SK-N-SH treated with all-trans-retinoic acid at 6 μM for 48 hours (cell line): ENCODE measurements around the gene RAC2.

ENCODE experiments used
- ATAC-seq: fragments of 200-7000 bp; cut with Tn5 transposase; 3 replicates; pipeline ENCODE4 v1.9.1; 2020; ENCODE audit warnings: mild to moderate bottlenecking, moderate library complexity
- ARNTL ChIP-seq: fragments of 450-650 bp; formaldehyde crosslinking; IDR thresholded peaks from 2 replicates; pipeline ENCODE4 v1.5.0; 2020; ENCODE audit warnings: low read depth, mild to moderate bottlenecking, moderate library complexity, borderline replicate concordance
- CREB5 ChIP-seq: fragments of 250-450 bp; sonication (Bioruptor Pico); IDR thresholded peaks from 2 replicates; pipeline ENCODE4 v1.5.1; 2020; ENCODE audit warnings: low read depth, mild to moderate bottlenecking, moderate library complexity
- CSDC2 ChIP-seq: fragments of 250-450 bp; sonication (Bioruptor Pico); IDR thresholded peaks from 2 replicates; pipeline ENCODE4 v1.5.0; 2020; ENCODE audit warnings: mild to moderate bottlenecking, moderate library complexity
- CSRNP3 ChIP-seq: fragments of 250-450 bp; sonication (Bioruptor Pico); IDR thresholded peaks from 2 replicates; pipeline ENCODE4 v1.5.1; 2021; ENCODE audit warnings: mild to moderate bottlenecking, moderate library complexity
- ESRRG ChIP-seq: fragments of 250-450 bp; sonication (Bioruptor Pico); IDR thresholded peaks from 2 replicates; pipeline ENCODE4 v1.6.1; 2021; ENCODE audit warnings: mild to moderate bottlenecking
- GLIS3 ChIP-seq: fragments of 250-450 bp; sonication (Bioruptor Pico); IDR thresholded peaks from 2 replicates; pipeline ENCODE4 v1.5.0; 2020; ENCODE audit warnings: mild to moderate bottlenecking, moderate library complexity
- ISL1 ChIP-seq: fragments of 250-450 bp; sonication (Bioruptor Pico); IDR thresholded peaks from 2 replicates; pipeline ENCODE4 v2.1.2; 2022; ENCODE audit warnings: mild to moderate bottlenecking, moderate library complexity
- OSR1 ChIP-seq: fragments of 250-450 bp; sonication (Bioruptor Pico); IDR thresholded peaks from 2 replicates; pipeline ENCODE4 v1.8.0; 2022; ENCODE audit warnings: moderate library complexity, mild to moderate bottlenecking, inconsistent platforms
- POU6F1 ChIP-seq: fragments of 250-450 bp; sonication (Bioruptor Pico); IDR thresholded peaks from 2 replicates; pipeline ENCODE4 v1.8.0; 2021; ENCODE audit warnings: low read depth, mild to moderate bottlenecking, moderate library complexity, borderline replicate concordance
- PPARA ChIP-seq: fragments of 250-450 bp; sonication (Bioruptor Pico); IDR thresholded peaks from 2 replicates; pipeline ENCODE4 v1.5.0; 2020; ENCODE audit warnings: mild to moderate bottlenecking, borderline replicate concordance
- RARB ChIP-seq: fragments of 250-450 bp; sonication (Bioruptor Pico); IDR thresholded peaks from 2 replicates; pipeline ENCODE4 v1.8.0; 2021; ENCODE audit warnings: mild to moderate bottlenecking, moderate library complexity
- SNAI2 ChIP-seq: fragments of 250-450 bp; sonication (Bioruptor Pico); IDR thresholded peaks from 2 replicates; pipeline ENCODE4 v1.5.0; 2020; ENCODE audit warnings: mild to moderate bottlenecking, moderate library complexity
- TCF4 ChIP-seq: fragments of 250-450 bp; sonication (Bioruptor Pico); IDR thresholded peaks from 2 replicates; pipeline ENCODE4 v1.8.0; 2021; ENCODE audit warnings: mild to moderate bottlenecking, moderate library complexity, borderline replicate concordance
- TOX ChIP-seq: fragments of 250-450 bp; sonication (Bioruptor Pico); IDR thresholded peaks from 2 replicates; pipeline ENCODE4 v1.8.0; 2021; ENCODE audit warnings: mild to moderate bottlenecking, moderate library complexity, borderline replicate concordance
- TSHZ2 ChIP-seq: fragments of 250-450 bp; sonication (Bioruptor Pico); IDR thresholded peaks from 2 replicates; pipeline ENCODE4 v1.5.0; 2020; ENCODE audit warnings: mild to moderate bottlenecking, moderate library complexity
- ZC3H10 ChIP-seq: fragments of 250-450 bp; sonication (Bioruptor Pico); IDR thresholded peaks from 2 replicates; pipeline ENCODE4 v1.5.1; 2021; ENCODE audit warnings: mild to moderate bottlenecking, moderate library complexity
- ZFP3 ChIP-seq: fragments of 250-450 bp; sonication (Bioruptor Pico); IDR thresholded peaks from 2 replicates; pipeline ENCODE4 v1.5.0; 2020; ENCODE audit warnings: mild to moderate bottlenecking, moderate library complexity
- ZFP30 ChIP-seq: fragments of 450-650 bp; formaldehyde crosslinking; IDR thresholded peaks from 2 replicates; pipeline ENCODE4 v1.5.0; 2022; ENCODE audit warnings: mild to moderate bottlenecking, moderate library complexity
- ZNF565 ChIP-seq: fragments of 450-650 bp; formaldehyde crosslinking; conservative IDR thresholded peaks from 2 replicates; pipeline ENCODE4 v1.5.0; 2020; ENCODE audit warnings: low read depth, mild to moderate bottlenecking, moderate library complexity
- ZNF70 ChIP-seq: fragments of 450-650 bp; formaldehyde crosslinking; IDR thresholded peaks from 2 replicates; pipeline ENCODE4 v1.5.0; 2020; ENCODE audit warnings: mild to moderate bottlenecking, moderate library complexity

The RAC2 gene

GRCh38 chr22:37284126-37284804, 40.2 kb upstream of the RAC2 start:
- no peak for ATAC-seq
- TF ChIP-seq ARNTL (CRISPR knock-in tag) (no peak), GLIS3 (CRISPR knock-in tag) (no peak), ZFP3 (no peak), CSRNP3 (no peak), SNAI2 (no peak), POU6F1 (no peak), TCF4 (CRISPR knock-in tag) (no peak), TOX (no peak), PPARA (CRISPR knock-in tag) (no peak)

- peak; percentile 25; the same call in 1 of the 3 replicates for ATAC-seq
- no peak for TF ChIP-seq ZNF565 (CRISPR knock-in tag)
- no peak for TF ChIP-seq ISL1 (CRISPR knock-in tag)
- TF ChIP-seq ARNTL (CRISPR knock-in tag): no peak
- TF ChIP-seq ZNF70 (CRISPR knock-in tag): no peak
- no peak for TF ChIP-seq RARB (CRISPR knock-in tag)
- TF ChIP-seq OSR1 (CRISPR knock-in tag): no peak
- no peak for TF ChIP-seq SNAI2
- no peak for TF ChIP-seq TCF4 (CRISPR knock-in tag)
- no peak for TF ChIP-seq CSDC2 (CRISPR knock-in tag)
- TF ChIP-seq TOX: no peak
- TF ChIP-seq PPARA (CRISPR knock-in tag): no peak
- TF ChIP-seq ZFP30 (CRISPR knock-in tag): no peak
- no peak for TF ChIP-seq CREB5 (CRISPR knock-in tag)
- TF ChIP-seq ESRRG (CRISPR knock-in tag): no peak
- no peak for TF ChIP-seq ZC3H10 (CRISPR knock-in tag)
- no peak for TF ChIP-seq POU6F1
Measured at GRCh38 chr22:37283393-37283937, 39.4 kb upstream of the RAC2 start.

- TF ChIP-seq TSHZ2 (no peak), CSDC2 (CRISPR knock-in tag) (no peak), ZNF70 (CRISPR knock-in tag) (no peak), CREB5 (CRISPR knock-in tag) (no peak), ARNTL (CRISPR knock-in tag) (no peak), ZFP3 (no peak), TOX (no peak), OSR1 (CRISPR knock-in tag) (no peak), ISL1 (CRISPR knock-in tag) (no peak), ZC3H10 (CRISPR knock-in tag) (no peak), GLIS3 (CRISPR knock-in tag) (no peak), RARB (CRISPR knock-in tag) (no peak), TCF4 (CRISPR knock-in tag) (no peak)
- TF ChIP-seq, all 23 proteins: peak for 0
- ATAC-seq: no peak
Measured at GRCh38 chr22:37282385-37282677, 38.3 kb upstream of the RAC2 start, which contains the start of gene CYTH4. Gene CYTH4 (plus strand): TSS chr22:37282508. CDS start chr22:37282570, 62 bp downstream.
